Measurements from ENCODE around the gene FARP2.

FARP2 gene

DNA sequence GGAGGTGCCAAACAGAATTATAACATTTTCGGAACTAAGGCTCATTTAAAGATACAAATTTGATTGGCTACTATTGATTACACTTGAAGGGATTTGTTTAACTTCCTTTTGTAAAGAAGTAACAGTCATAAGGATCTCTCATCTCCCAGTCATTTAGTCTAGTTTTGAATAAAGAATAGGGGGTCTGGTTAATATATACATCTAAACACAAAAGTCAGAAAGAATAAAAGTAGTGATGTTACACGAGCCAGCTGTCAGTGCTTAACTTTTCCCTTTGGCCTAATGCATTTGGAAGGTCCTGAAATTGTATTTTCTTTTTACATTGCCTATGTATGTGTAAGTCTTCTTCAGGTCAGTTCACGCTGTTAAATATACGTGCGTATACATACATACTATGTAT is 32.3 kb upstream of the FARP2 start:
- no peak for DNase-seq (ENCODE audit: low read depth in 3 of 3)

- DNase-seq (ENCODE audit: low read depth in 3 of 3) = no peak
These were observed 31.3 kb upstream of the FARP2 start for GRCh38 chr2:241324775-241325174.

GRCh38 chr2:241325257-241325656 is 30.8 kb upstream of the FARP2 start:
- no peak for DNase-seq (ENCODE audit: low read depth in 3 of 3)

DNA sequence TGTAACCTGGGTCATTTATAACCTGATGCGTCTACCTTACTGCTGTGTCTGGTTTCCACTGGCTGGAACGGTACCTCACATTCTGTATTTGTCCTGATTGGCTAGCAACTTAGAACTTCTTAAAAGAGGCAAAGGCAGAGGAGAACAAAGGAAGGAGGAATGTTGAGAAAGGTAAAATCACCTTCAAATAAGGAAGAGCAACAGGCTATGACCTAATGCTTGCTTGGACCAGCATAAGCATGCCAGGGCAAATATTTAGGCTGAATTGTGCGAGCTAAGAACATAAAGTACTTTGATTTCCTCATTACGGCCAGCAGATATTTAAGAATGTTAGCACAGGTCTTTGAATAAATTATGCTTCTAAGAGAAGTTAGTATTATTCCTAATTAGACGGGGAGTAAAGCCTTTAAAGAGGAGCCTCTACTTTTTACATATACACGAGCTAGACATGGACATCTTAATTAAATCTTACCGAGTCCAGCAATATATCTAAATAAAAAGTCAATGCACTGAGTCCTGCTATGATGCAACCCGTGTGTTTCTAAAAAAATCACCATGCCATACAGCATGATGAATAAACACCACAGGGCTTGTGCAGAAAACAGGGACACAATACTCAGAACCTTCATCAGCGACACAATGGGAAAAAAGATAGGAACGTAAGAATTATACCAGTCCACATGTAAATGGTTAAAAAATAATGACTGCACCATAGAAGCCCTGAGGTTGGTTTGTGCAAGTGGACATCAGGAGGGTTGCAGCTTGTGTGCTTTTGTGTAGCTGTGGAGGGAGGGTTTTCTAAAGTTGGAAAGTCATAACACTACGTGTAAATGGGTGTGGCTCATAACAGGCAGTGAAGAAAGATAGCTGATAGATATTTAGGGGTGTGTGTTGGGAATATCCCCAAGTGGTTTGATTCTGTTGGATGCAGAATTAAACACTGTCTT is 26.1 kb upstream of the FARP2 start:
- DNase-seq (ENCODE audit: low read depth in 3 of 3) = no peak

DNA sequence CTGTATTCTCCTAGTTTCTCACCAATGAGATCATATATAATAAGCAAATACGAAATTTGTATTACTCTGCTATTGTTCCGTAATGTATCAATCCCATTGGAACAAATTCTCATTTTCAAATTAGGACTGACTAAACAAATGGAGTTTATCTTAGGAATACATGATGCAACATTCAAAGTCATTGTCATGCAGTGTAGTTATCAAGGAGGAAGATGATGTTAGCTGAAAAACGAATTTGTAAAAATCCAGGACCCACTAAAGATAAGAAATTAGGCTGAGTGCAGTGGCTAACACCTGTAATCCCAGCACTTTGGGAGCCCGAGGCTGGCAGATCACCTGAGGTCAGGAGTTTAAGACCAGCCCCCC is 25.5 kb upstream of the FARP2 start:
- no peak for DNase-seq (ENCODE audit: low read depth in 3 of 3)

GRCh38 chr2:241334813-241335212 is 21.3 kb upstream of the FARP2 start:
- no peak for DNase-seq (ENCODE audit: low read depth in 3 of 3)

- no peak for DNase-seq (ENCODE audit: low read depth in 3 of 3)
These were observed 16.1 kb upstream of the FARP2 start for GRCh38 chr2:241339839-241340630.

- no peak for DNase-seq (ENCODE audit: low read depth in 3 of 3)
These were observed 15.4 kb upstream of the FARP2 start for GRCh38 chr2:241340631-241341163.

DNA sequence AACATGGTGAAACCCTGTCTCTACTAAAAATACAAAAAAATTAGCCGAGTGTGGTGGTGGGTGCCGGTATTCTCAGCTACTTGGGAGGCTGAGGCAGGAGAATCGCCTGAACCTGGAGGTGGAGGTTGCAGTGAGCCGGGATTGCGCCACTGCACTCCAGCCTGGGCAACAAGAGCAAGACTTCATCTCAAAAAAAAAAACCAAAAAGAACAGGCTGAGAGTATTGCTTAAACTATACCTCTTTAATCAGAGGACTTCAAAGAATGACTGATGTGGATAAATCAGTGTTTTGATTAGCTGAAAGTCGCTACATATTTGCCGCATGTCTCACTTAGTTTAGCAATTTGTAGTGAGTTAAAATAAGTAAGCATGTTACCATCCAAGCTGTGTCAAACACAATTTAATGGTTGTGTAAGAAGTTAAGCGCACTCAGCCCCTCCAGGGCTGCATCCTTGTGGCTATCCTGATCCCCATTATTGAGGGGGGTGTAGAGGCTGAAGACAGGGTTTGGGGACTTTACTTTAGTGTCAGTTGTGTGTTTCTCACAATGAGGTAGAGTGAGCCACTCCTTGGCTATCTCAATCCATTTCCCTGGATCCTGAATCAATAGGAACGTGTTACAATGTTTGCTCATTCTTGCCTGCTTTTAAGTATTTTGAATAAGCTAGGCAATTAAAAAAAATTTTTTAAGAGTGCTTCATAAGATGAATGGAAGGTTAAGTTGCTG is 11.0 kb upstream of the FARP2 start:
- no peak for DNase-seq (ENCODE audit: low read depth in 3 of 3)

- DNase-seq (ENCODE audit: low read depth in 3 of 3) = no peak
These were observed 6.1 kb upstream of the FARP2 start for GRCh38 chr2:241349941-241350340.

GRCh38 chr2:241350530-241350877 is 5.6 kb upstream of the FARP2 start:
- no peak for DNase-seq (ENCODE audit: low read depth in 3 of 3)

DNA sequence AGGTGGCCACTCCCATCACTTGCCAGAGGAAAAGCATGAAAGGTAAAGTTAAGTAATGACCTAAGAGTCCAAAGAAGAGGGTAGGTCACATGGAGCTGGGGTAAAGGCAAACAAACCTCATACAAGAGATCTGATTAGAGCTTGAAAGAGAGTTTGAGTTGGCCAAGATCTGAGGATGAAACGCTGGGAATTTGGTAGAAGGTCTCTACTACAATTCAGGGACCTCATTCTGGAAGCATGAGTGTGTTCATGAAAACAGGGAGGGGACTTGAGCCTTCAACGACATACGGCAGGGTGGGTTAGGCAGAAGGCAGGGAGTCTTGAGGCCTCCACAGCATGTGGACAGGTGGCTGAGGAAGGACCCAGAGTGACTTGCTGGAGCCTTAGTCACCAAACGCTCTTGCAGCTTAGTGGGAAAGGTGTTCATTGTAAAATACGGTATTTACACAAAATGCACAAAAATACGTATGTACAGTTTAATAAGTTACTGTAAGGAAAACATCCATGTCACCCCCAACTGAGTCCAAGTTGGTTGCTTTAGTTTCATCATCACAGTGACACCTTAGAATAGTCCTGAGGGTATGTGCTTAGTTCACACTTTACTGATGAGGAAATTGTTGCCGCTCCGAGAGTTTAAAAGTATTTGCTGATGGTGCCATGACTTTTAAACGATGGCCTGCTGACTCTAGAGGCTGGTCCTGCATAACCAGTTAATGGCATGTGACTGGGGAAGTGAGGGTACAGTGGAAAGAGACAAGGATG is 5.0 kb upstream of the FARP2 start:
- DNase-seq (ENCODE audit: low read depth in 3 of 3) = no peak

DNA sequence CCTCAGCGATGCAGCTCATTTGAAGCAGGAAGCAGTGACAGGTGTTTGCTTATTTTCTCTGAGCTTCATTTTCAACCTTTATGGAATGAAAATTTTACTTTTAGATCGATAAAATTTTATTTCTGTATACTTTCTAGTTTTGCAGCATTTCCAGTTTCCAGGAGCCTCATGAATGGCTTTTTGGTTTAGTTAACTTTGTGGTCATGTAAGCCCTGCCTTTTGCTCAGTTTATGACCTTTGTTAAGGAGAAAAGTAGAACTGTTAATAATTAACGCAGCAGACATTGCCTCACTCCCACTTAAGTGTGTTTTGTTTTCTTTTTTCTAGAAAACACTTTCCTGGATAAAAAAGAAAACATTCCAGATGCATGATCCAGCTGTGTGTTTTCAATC is 4.4 kb upstream of the FARP2 start:
- no peak for DNase-seq (ENCODE audit: low read depth in 3 of 3)

- no peak for DNase-seq (ENCODE audit: low read depth in 3 of 3)
These were observed 3.9 kb upstream of the FARP2 start for GRCh38 chr2:241352227-241352626.

- DNase-seq (ENCODE audit: low read depth in 3 of 3) = peak; percentile 43 to 61 (median 44)
These were observed 1.1 kb upstream of the FARP2 start for GRCh38 chr2:241354668-241355658.

DNA sequence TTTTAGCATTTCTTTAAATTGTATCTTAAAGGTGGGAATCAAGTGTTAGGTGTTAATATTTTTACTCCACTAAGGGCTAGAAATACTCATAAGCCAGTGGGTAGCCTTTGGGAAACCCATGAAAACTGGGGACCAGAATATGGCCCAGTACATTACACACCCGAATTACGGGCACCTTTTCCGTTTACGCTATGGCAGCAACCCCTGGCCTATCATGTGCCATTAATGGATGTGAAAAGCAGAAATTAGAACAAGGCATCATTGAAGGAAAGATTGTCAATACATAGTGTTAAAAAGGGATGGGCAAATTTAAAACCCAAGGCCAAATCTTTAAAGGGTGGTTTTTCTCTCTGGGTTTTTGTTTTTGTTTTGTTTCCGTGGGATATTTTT is 781 bp downstream of the FARP2 start:
- no peak for DNase-seq (ENCODE audit: low read depth in 3 of 3)

GRCh38 chr2:241357531-241357930 is 1.4 kb downstream of the FARP2 start:
- DNase-seq (ENCODE audit: low read depth in 3 of 3) = no peak

- no peak for DNase-seq (ENCODE audit: low read depth in 3 of 3)
These were observed 2.4 kb downstream of the FARP2 start for GRCh38 chr2:241358470-241358869.

DNA sequence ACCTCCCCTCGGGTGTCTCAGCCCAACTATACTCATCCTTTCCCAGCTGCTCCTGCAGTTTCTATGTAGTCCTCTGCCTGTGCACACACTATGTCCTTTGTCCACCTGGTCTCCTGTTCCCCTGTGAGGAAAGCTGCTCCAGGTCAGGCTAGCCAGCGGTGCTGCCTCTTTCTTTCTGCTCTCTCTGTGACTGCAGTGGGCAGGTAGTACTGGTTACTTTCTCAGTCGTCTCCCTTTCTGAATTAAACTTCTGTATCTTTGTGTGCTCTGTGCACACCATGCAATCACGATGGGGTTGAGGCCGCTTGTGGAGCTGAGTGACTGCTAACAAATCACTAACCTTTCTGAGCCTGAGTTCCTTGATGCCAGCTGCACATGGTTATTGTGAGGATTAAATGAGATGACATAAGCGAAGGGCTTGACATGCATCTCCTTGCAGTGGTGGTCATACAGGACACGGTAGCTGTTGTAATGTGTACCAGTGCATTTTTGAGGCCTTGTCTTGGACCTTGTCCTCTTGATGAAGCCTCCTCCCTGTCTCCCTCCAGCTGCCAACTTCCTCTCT is 3.5 kb downstream of the FARP2 start:
- no peak for DNase-seq (ENCODE audit: low read depth in 3 of 3)

- DNase-seq (ENCODE audit: low read depth in 3 of 3) = no peak
These were observed 7.3 kb downstream of the FARP2 start for GRCh38 chr2:241363426-241363825.

All from stimulated activated CD4-positive, alpha-beta T cell treated with anti-CD3 and anti-CD28 coated beads, TNF-alpha, amount 100 ng/mL, for 4 hours (primary cell).